Right hindlimb (tissue), 1 donor: ENCODE results near the gene CCDC178.
"Not testable (repeated sequence)": the region's sequence is repeated elsewhere in the genome, so short reads cannot be mapped to it uniquely, and the experiment has no call there.

Experiments used
- DNase-seq: peaks from one replicate; pipeline ENCODE4 v3.0.0-alpha.2; 2018

Gene CCDC178

GRCh38 chr18:33201509-33201926 lies 239.0 kb downstream of the CCDC178 start:
- peak; percentile 59 for DNase-seq

DNA sequence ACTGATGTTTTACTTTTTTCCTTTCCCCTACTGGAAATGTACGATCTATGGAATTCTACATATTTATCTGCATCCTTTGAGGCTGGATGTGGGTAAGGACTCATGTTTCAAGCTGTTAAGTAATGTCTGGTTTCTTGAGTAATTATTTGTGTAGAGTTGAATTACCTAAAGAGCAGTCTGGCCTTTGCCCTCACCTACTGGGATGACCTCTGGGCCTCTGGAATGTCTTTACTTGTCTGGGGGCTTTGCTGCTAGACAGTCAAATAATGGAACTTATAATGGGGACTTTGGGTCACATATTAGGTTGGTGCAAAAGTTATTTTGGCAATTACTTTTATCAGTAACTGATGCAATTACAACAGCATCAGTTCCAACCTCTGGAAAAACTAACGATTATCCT lies 244.7 kb downstream of the CCDC178 start:
- no peak for DNase-seq

GRCh38 chr18:33194793-33195192 lies 245.7 kb downstream of the CCDC178 start:
- no peak for DNase-seq

- DNase-seq = no peak
Observed at GRCh38 chr18:33184958-33185357, 255.6 kb downstream of the CCDC178 start.

- no peak for DNase-seq
Observed at GRCh38 chr18:33184175-33184574, 256.3 kb downstream of the CCDC178 start.

DNA sequence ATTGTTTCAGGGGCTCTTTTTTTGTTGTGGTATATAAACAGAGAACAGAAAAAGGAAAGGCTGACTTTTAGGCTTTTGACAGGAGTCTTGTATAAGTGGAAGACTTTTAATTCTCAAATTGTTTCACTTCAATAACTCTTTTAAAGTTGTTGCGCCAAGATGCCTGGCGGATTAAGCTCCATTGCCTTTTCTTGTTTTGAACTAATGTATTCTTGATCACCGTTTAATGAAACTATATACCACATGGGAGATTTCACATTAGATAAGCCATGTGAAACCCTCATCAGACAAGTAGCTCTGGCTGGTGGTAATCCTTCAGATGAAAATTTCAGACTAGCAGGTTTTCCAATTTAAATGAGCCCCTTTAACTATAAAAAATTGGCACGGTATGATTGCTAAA lies 257.4 kb downstream of the CCDC178 start:
- DNase-seq = no peak

DNA sequence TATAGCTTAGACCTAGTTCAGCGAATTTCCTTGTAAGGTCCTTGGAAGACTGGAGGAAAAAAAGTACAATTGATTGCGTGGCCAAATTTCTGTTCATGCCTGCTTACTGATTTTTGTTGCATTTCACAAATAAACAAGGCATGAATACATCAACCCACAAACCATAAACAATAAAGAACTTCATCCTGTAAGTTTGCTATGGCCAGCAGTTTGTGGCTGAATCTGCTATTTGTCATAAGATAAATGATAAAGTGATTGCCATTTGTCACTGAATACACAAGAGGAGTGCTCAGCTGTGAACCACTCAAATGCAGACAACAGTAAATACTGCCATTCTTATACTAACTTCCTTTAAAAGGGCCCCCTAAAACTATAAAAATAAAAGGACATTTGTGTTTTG lies 259.5 kb downstream of the CCDC178 start:
- no peak for DNase-seq

- no peak for DNase-seq
Observed at GRCh38 chr18:33169218-33169617, 271.3 kb downstream of the CCDC178 start.

DNA sequence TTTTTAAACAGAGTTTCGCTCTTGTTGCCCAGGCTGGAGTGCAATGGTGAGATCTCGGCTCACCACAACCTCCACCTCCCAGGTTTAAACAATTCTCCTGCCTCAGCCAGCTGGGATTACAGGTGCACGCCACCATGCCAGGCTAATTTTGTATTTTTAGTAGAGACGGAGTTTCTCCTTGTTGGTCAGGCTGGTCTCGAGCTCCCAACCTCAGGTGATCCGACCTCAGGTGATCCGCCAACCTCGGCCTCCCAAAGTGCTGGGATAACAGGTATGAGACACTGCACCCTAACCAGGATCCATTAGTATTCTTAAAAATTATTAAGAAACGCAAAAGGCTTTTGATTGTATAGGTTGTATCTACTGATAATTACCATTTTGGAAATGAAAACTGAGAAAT lies 276.4 kb downstream of the CCDC178 start:
- not testable (repeated sequence) for DNase-seq

DNA sequence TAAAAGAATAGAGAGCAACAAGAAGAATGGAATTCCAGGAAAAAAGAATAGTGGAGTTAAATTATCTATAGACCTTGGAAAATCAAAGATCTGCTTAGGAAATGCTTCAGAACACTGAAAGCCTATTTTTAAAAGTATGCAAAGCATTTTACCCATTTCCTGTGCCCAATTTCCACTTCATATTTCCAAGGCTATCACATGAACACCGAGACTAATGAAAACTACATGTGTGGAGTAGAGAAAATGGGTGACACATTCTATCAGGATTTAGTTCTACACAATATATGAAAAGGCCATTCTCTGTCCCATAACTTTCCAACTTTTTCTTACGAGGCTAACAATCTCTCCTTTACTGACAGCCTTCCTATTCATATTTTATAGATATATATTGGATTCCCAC lies 279.4 kb downstream of the CCDC178 start:
- DNase-seq = no peak

DNA sequence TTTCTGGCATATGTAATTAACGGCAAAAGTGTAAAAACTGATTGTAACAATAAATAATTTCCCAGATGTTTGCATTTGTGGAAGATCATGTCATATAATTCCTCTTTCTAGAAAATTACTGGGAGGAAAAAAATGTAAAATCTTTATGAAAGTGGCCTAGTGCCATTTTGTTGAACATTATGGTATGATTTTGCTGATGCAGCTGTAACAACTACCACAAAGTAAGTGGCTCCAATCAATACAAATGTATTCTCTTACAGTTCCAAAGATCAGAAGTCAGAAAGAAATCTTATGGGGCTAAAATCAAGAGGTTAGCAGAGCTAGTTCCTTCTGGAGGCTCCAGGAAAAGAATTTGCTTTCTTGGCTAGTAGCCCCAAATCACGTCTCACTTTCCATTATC lies 281.4 kb downstream of the CCDC178 start:
- no peak for DNase-seq

DNA sequence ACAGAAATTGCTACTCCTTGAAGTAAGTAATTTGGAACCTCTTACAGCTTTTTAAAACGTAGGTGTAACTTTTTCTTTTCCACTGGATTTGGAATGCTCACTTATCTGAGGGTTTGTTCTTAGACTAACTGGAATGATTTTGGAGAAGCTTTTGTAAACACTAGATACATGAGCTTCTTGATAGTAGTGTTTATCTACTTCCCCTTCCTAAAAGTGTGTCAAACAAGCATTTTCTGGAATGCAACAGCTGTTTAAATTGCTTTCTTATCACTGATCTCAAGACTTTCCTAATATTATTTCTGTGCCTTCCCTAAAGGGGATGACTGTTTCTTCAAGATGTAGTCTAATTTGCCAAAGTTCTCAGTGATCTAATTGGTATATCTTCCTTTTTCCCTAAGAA lies 282.6 kb downstream of the CCDC178 start:
- DNase-seq = no peak

DNA sequence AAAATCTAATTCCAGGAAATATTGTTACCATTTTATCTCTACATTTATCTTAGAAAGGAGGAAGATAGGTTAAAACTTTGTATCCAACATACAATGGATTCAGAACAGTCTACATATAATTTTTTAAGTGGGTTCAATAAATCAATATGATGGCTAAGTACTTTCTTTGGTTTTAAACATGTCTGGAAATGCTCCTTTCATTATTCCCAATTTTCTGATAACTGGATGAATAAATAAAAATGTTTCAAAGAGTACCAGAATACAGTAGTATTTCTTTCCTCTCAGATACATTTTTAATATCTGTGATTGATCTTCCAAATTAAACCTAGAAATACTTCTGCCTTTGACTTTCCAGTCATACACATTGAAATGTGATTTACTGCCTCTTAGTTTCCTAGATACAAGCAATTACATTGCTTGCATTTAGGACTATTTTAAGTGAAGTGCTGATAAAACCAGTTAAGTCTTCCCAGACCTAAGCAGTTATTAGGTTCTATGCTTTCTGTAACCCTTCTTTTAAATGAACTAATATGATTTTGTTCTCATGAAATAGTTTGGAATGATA lies 283.5 kb downstream of the CCDC178 start:
- DNase-seq = no peak

DNA sequence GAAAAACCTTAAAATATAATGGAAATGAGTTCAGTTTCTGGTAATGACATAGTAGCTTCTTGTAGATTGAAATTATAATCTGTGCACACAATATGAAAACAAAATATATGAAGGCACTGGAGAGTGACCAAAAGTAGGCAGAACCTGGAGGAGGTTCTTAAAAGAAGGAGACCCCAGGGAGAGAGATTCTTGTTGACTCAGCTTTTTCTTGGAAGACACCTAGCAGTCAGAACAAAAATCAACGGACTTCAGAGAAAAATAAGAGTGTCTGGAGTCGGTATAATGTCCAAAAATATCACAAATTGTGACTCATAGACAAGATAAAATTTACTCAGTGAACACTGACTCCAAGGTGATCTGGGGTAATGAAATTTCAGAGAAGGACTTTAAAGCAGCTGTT lies 286.5 kb downstream of the CCDC178 start:
- DNase-seq = no peak

DNA sequence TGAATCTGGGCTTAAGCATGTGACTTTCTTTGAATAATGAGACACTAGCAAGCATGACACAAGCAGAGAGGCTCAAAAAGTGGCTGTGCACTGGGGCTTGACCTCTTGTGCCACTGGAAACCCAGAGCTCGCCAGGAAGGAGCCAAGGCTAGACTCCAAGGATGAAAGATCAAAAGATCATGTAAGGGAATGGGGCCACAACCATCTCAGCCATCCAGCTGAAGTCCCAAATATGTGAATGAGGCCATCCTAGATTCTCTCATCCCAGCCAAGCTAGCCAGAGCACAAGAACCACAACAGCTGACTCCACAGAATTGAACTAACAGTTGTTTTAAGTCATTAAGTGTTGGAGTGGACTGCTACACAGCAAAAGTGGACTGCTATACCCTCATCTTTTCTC lies 288.1 kb downstream of the CCDC178 start:
- DNase-seq = no peak

DNA sequence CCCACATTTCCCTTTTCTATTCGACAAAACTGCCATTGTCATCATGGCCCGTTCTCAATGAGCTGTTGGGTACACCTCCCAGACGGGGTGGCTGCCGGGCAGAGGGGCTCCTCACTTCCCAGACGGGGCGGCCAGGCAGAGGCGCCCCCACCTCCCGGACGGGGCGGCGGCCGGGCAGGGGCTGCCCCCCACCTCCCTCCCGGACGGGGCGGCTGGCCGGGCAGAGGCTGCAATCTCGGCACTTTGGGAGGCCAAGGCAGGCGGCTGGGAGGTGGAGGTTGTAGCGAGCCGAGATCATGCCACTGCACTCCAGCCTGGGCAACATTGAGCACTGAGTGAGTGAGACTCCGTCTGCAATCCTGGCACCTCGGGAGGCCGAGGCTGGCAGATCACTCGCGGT lies 292.7 kb downstream of the CCDC178 start:
- DNase-seq = not testable (repeated sequence)

DNA sequence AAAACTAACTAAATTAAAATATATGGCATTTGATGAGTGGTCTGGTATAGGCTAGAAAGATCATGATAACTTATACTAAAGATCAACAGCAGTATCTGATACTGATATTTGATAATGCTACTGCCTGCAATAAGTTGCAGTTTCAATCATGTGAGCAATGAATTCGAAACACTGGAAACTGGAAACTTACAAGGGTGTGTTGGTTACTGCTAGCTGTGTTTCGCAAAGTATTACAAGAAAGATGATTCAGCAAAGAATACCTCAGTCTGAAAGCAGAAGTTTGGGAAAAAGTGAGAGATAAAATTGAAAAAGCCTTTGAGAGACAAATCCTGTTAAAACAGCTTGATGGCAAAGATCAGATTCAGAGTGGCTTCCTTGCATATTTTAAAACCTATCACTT lies 294.5 kb downstream of the CCDC178 start:
- no peak for DNase-seq

- DNase-seq = no peak
Observed at GRCh38 chr18:33135951-33136660, 304.4 kb downstream of the CCDC178 start.

- DNase-seq = no peak
Observed at GRCh38 chr18:33132657-33133056, 307.9 kb downstream of the CCDC178 start.

DNA sequence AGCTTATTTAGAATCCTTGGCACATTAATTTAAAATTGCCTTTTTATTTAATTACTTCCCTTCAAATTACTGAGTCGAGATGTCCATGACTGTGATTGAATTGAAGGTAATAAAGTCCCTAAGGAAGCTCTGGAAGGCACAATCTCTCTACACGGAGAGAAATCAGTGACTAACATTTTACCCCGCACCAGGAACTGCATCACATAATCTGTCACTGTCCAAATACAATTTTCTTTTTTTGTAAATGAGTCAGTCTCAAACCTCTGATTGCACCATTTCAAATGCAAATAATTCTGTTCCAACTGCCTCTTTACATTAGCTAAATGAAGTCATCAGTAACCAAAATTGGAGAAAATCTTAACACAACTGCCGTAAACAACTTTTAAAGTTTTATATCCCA lies 311.9 kb downstream of the CCDC178 start:
- DNase-seq = no peak

DNA sequence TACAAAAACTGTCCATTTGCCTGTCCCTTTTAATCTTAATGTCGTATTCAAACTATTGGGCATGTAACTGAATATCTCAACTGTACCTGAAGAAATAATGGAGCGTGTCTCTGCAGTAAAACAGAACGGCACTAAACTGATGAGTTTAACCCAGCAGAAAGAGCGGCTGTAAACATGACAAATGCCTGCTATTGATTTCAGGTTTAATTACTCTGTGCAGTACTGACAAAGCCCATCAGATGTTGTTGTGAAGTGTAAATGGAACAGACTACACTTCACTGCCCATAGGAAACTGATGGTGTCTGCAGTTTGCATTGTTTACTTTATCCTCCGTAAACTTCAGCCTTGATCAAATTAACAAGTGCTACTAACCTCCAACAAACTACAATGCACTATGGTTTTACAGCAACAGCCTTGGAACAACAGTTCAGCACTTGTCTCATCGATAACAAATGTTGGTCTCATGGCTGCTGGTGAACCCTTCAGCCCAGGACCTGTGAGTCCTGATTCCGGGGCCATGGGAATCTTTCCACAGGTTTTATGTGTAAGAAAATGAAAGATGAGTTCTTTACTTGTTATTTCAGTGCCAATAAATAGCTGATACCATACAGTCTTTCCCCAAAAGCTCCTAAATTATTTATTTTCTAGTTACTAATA lies 316.5 kb downstream of the CCDC178 start:
- DNase-seq = no peak

DNA sequence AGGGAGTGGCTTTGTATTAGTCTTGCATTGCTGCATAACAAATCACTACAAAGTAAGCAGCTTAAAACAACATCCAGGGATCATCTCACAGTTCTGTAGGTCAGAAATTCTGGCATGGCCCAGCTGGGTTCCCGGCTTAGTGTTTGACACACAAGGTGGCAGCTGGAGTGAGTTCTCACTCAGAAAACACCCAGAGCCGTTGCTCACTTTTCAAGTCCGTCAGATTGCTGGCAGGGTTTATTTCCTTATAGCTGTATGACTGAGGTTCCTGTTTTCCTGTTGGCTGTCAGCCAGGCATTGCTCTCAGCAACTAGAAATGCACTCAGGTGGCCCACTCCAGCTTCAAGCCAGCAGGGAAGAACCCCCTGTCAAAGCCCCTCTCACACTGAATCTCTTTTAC lies 324.1 kb downstream of the CCDC178 start:
- no peak for DNase-seq

- no peak for DNase-seq
Observed at GRCh38 chr18:33115917-33116316, 324.6 kb downstream of the CCDC178 start.

- DNase-seq = no peak
Observed at GRCh38 chr18:33115476-33115875, 325.0 kb downstream of the CCDC178 start.

GRCh38 chr18:33114749-33115148 lies 325.8 kb downstream of the CCDC178 start:
- no peak for DNase-seq
